GM18873 (cell line): ENCODE data around the gene FRY.

ENCODE experiments used
- ATAC-seq: cut with Tn5 transposase; IDR thresholded peaks from one replicate; pipeline ENCODE4 v1.9.1; 2021; ENCODE audit warnings: mild to moderate bottlenecking, moderate library complexity, moderate number of reproducible peaks; ENCODE audit not compliant: unreplicated experiment, low FRiP score

The FRY gene

DNA sequence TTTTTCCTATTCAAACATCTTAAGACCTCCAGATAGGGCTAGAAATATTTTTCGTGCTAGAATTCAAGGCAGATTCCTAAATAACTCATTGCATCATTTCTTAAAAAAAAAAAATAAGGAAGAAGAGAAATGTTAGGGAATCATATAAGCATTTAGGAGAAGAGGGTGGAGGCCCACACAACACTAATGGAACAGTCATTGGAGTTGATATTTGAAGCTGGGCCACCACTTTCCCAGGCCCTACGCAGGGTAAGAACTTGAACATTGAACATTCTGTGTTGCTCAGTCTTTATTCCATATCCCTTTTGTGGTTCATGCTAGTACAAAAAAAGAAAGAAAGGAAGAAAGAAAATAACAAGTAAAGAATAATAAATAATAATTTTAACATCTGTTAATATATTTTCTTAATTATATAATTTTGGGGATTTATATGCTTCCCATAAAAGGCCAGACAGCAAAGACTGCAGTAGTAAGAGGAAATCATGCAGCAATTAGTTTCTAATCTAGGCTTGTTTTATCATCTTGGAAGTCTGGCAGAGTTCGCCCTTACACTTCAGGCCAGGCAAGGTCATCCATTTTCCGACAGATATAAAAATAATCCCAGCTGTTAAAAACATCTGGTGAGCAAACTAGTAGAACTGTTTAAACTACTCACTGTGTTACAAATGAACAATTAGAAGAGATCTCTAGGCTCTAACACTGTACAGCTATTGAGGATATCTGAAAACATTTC is 127.7 kb downstream of the FRY start:
- ATAC-seq: no peak

DNA sequence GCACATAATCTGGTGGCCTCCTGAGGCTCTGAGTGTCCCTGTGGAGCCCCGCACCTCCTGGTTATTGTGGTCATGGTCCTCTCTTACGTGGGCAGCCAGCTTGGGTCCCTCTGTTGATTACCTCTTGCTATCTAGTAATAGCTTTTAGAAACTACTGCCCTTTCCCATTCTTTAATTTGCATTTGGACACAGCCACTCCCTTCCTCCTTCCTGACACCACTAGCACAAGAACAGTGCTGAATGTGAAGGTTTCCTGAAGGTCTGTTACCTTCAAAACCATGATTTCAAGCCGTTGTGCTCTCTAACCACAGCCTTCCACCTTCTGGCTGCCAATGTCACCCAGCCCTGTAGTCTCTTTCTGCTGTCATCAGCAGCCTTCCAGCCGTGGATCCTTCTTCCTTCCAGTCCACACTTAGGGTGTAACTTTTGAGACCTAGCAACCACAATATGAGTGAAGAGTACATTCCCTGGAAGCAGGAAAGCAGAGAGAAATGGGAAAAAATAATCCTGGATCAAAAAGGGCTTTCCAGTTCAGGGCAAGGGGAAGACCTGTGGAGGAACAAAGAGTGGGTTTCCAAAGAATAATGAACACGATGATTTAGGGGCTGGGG is 130.9 kb downstream of the FRY start:
- no peak for ATAC-seq

DNA sequence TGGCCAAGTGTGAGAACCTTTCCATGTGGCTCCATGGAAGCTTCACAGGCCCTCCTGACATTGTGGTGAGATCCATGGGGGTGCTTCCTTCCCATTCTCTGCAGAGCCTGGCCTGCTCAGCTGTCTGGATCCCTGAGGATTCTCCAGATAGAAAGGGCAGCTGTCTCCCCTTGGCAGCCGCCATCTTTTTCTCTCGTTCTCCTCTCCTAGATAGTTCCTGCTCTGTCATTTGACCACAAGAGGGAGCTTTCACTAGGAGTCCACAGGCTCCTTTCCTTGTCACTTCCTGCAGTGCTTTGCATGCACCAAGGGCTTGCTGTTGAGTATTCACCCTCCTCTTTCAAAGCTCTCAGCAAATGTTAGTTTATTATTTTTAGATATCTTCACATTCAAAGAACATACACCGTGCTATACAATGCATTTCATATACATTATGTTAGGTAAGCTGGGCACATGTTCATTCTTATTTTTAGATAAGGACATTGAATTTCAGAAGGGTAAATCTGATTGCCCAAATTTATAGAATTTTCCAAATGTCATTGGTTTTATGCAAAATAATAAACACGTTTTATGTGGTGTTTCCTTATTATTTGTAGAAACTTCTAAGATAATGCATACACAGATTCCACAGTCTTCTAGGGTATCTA is 133.2 kb downstream of the FRY start:
- no peak for ATAC-seq

DNA sequence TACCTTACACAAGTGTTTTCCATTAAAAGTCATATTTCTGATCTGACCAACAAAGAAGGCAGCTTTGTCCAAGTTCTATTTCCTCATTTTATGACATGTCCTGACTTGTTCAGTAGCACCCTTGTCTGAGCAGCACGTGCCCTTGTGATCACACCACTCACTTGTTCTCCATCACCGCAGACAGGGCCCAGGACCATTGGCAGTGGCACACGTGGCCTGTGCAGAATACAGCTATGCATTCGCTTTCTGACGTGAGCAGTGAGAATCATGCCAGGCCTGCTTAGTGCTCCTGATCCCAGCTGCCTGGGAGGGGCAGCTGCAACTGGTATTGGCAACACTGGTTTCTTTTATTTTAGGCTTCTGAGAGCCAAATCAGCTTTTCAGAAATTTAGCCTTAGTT is 134.2 kb downstream of the FRY start:
- no peak for ATAC-seq

DNA sequence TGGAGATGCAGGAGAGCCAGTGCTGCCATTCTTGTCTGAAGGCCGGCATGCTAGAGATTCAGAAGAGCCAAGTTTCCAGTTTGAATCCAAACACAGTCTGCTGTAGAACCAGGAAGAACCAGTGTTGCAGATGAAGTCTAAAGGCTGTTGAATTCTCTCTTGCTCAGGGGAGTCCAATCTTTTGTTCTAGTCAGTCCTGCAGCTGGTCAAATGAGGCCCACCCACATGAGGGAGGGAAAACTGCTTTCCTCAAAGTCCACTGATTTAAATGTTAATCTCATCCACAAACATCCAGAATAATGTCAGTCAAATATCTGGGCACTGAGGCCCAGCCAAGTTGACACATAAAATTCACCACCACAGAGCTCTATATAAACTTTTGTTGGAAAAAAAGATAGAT is 136.6 kb downstream of the FRY start:
- ATAC-seq: no peak

DNA sequence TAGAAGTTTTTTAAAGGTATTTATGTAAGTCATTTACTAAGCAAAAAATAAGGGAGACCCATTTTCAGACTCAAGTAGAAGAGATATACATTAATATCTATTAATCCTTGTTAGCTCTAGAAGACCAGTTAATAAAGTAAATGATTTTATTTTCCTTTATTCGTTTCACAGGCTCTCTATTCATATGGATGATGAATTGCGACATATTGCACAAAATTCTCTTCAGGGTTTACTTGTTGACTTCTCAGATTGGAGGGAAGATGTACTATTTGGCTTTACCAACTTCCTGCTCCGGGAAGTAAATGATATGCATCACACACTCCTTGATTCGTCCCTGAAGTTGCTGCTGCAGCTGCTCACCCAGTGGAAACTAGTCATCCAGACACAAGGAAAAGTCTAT is 139.3 kb downstream of the FRY start:
- no peak for ATAC-seq

DNA sequence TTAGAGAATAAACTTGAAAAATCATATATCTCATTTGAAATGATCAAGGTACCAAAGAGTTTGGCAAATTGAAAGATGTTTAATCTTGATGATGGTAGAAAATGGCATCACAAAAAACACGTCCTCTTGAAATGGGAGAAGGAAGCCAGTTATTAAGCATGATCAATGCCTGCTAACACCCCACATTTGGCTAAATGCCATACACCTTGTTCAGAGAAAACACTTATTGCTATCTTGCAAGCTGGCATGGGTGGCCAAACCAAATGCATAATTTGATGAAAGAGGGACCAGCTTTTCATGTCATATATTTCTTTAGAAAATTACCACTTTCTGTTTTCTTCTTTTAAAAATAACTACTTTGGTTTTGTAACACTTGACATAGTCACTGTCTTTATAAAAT is 142.3 kb downstream of the FRY start:
- no peak for ATAC-seq

DNA sequence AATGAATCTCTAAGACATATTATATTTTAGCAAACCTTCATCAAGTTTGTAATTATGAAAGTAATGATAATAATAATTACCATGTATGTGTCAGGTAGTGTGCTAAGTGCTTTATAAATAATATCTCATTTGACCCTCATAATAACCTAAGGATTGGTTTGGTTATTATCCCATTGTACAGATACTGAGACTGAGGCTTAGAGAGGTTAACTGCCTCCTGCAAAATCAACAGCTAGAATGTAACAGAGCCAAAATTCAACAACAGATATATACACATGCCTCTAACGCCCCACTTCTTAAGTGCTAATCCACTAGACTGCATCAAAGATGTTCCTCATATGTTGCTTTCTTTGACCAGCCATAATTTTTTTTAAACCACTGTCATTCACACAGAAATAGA is 142.8 kb downstream of the FRY start:
- no peak for ATAC-seq

DNA sequence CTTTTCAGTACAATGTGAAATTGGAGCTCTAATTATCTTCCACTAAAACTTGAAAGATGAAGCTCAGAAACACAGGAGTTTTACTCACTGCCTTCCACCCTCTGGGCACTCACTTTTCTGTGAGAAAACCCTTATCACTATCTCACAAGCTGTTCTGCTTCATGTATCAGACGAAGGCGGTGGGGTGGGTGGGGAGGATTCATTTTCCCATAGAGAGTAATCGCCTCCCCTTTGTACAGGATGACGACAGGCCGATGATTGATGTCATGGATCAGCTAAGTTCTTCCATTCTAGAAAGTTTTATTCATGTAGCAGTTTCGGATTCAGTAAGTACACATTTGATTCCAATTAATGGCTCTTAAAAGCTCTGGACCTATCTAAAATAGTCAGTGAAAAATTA is 143.7 kb downstream of the FRY start:
- ATAC-seq: no peak

DNA sequence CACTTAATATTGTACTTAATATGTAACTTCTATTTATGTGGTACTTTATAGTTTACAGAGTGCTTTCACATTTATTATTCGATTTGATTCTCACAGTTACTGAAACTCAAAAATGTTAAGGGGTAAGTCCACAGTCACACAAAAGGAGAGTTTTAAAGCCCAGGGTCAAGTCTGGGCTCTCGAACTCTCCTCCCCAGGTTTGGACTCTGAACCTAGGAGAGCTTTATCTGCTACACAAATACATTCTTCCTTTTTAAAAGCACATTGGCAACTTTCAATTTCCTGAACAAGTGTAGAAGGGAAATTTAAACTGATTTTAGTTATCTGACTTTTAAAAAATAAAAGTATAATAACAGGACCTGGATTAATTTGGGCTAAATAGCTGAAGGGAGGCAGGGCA is 144.4 kb downstream of the FRY start:
- ATAC-seq: no peak

DNA sequence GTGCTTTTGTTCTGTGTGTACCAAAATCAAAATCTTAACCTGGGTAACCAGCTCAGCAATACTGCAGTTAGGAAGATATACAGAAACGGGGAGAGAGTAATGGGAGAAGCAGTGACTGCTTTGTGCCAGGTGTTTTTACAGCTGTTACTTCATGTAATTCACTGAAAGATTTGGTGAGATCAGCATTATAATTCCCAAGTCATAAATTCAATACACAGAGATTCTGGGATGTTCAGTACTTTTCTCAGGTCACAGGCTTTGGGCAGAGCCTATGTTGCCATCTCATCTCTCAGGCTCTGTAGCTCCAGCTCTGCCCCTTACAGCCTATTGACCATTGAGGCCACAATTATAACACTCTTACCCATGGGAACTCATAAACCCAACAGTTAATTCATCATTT is 145.1 kb downstream of the FRY start:
- ATAC-seq: no peak

DNA sequence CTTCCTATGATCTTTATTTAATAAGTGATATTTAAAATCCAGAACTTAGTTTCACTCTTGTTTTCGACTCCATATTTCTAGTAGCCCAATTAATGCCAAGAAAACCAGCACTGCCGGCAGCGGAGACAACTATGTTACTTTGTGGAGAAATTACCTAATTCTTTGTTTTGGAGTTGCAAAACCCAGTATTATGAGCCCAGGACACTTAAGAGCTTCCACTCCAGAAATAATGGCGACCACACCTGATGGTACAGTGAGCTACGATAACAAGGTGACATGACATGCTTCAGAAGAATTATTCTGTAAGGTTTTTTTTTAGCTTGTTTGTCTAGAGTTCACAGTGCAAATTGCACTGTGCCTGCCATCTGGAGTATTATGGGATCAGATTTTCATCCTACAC is 147.2 kb downstream of the FRY start:
- ATAC-seq: no peak

DNA sequence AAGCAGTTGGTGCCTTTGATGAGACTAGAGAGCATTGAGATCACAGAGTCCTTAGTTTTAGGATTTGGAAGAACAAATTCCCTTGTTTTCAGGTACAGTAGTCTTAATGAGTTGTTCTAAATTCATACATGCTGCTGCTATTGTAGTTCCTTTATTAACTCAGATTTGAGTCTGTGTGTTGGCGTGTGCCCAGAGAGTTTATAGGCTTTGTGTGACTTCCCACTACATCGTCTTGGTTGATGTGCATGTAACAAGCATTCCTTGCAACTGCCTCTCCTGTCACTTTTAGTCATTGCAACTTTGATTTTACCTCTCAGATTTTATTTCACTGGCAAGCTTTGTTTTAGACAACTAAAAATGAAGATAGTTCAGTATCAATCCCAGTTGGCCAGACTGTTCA is 148.1 kb downstream of the FRY start:
- no peak for ATAC-seq

DNA sequence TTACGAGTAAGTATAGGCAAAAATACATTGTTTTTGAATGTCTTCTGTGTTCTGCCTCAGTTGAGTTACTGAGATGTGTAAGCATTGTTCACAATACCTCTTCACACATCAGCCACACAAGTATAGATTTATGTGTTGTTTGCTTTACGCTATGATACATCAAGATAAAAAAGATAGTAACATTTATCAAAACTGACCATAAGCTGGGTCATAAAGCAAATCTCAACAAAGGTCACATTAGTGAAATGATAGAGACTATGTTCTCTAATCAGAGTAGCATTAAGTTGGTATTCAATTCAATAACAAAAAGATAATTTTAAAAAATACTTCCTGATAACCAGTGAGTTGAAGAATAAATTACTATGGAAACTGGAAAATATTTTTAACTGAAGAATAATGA is 156.1 kb downstream of the FRY start:
- ATAC-seq: no peak

DNA sequence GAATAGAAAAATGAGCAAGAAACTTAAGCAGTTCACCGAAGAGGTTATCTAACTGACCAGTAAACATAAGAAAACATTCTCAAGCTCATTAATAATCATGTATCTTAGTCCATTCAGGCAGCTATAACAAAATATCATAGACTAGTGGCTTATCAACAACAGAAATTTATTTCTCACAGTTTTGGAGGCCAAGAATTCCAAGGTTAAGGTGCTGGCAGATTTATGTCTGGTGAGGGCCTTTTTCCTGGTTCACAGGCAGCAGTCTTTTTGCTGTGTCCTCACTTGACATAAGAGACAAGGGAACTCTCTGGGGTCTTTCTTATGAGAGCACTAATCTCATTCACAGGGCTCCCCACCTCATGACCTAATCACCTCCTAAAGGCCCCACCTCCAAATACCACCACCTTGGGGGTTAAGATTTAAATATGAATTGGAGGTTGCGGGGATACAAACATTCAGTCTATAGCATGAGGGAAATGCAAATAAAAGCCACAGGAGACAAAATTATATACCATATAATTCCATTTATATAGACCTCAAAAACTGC is 160.0 kb downstream of the FRY start:
- no peak for ATAC-seq

DNA sequence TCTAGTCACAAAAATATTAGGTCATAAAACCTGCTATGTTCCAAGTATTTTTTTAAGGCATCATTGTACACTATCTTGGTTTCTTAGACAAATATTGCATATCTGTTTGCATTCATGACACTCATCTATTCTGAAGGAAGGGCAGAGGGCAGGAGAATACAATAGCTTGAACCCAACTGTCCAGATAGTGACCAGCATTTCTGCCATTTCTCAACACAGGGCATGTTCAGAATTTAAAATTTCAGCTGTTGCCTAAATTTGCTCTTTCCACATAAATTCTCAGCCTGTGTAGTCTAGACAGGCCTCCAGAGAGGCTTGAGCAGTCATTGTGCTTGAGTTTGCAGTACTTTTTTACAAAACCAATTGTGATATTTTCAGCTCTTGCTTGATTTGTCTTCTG is 164.1 kb downstream of the FRY start:
- no peak for ATAC-seq

DNA sequence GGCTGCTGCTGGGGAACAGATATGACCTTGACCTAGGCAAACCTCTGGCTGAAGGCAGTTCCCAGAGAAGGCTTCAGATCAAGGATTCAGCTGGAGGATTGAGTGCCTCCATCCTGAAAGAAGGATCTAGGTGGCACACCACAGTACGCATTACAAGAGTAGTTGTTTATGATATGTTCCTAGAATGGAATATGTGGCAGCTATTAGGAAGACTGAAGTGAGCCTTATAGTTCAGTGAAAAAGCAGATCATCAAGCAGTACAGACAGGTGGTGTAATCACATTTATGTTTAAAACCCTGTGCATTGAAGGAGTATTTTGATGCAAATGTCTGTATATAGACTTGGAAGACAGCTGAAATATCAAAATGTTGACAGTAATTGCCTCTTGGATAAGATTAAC is 167.6 kb downstream of the FRY start:
- ATAC-seq: no peak

DNA sequence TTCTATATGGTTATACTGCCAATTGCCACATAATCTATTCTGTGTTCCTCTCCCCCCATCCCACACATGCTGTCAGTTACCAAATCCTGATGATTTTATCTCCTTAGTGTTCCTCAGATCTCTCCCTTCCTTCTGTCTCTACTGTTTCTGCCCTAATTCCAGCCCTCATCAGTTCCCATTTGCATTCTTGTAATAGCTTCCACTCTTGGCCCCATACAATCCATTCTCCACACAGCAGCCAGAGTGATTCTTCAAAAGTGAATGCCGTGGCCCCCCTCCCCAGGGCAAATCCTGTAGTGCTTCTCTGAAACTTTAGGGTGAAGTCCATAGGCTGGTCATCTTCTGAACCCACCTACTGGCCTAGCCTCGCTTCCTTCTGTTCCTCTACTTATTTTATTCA is 169.2 kb downstream of the FRY start:
- ATAC-seq: no peak

DNA sequence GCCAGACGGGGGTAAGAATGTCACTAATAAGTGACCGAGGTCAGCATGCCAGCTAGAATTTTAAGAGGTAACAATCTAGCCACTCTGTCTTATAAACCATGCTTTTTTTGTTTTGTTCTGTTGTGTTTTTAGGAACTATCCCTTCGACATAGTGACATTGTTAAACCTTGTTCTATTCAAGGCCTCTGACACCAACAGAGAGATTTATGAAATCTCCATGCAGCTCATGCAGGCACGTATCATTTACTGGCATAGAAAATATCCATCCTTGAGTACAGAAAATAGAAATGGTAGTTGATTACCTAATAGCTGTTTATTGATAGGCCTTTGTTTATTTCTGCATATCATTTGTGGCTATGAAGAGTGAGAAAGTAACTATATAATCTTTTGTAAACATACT is 170.2 kb downstream of the FRY start:
- ATAC-seq: no peak

DNA sequence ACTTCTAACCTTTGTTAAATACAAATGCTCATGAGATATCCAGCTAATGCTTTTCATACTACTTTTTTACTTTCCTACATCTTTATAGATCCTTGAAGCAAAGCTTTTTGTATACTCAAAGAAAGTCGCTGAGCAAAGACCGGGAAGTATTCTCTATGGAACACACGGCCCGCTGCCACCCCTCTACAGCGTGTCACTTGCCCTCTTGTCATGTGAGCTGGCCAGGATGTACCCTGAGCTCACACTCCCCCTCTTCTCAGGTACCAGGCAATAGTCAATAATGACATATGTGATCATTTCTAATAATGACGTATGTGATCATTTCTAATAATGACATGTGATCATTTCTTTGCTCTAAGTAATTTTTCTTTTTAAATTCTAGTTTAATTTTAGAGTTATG is 170.7 kb downstream of the FRY start:
- no peak for ATAC-seq

DNA sequence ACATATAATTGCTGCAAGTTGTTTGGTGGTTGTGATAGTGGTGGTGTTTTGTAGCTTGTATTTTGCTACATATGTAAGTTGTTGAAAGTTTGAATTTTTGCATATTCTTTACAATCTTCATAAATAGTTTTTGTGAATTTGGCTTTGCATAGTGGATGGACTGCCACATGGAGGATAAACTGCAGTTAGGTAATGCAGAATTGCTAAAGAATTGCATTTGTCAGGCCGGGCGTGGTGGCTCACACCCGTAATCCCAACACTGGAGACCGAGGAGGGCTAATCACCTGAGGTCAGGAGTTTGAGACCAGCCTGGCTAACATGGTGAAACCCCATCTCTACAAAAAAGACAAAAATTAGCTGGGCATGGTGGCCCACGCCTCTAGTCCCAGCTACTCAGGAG is 171.6 kb downstream of the FRY start:
- no peak for ATAC-seq

DNA sequence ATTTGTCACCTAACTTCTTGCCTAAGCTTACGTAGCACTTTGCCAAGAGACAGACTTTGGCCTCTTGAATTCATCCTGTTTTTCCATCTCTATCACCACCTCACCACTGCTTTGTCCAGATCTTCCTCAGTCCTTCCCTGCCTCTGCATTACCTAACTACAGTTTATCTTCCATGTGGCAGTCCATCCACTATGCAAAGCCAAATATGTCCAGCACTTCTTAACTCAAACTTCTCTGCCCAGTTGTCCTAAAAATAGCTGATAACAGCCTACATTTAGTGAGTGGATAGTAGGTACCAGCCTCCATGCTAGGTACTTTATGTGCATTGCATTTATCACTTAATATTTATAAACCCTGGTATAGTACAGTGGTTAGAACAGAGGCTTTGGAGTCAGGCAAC is 172.2 kb downstream of the FRY start:
- ATAC-seq: no peak
